GM21825 (cell line): ENCODE data around the gene ANKRD28.

Experiments
- ATAC-seq: cut with Tn5 transposase; IDR thresholded peaks from one replicate; pipeline ENCODE4 v1.9.1; 2021; ENCODE audit warnings: mild to moderate bottlenecking, moderate library complexity; ENCODE audit not compliant: unreplicated experiment

ANKRD28 gene

GRCh38 chr3:15676259-15676658 lies 121.5 kb downstream of the ANKRD28 start:
- no peak for ATAC-seq

GRCh38 chr3:15673536-15673935 lies 124.2 kb downstream of the ANKRD28 start:
- no peak for ATAC-seq

- no peak for ATAC-seq
Measured at GRCh38 chr3:15667484-15667883, 130.3 kb downstream of the ANKRD28 start.

GRCh38 chr3:15666277-15666676 lies 131.5 kb downstream of the ANKRD28 start:
- ATAC-seq, result no peak

GRCh38 chr3:15665510-15666150 lies 132.1 kb downstream of the ANKRD28 start:
- ATAC-seq, result no peak

- ATAC-seq, result no peak
Measured at GRCh38 chr3:15664144-15664543, 133.6 kb downstream of the ANKRD28 start.

- no peak for ATAC-seq
Measured at GRCh38 chr3:15660055-15660935, 137.5 kb downstream of the ANKRD28 start.

GRCh38 chr3:15659254-15659975 lies 138.4 kb downstream of the ANKRD28 start:
- no peak for ATAC-seq

- no peak for ATAC-seq
Measured at GRCh38 chr3:15657016-15657415, 140.8 kb downstream of the ANKRD28 start.

- no peak for ATAC-seq
Measured at GRCh38 chr3:15656342-15656741, 141.4 kb downstream of the ANKRD28 start.

GRCh38 chr3:15654891-15655290 lies 142.9 kb downstream of the ANKRD28 start:
- ATAC-seq, result no peak

GRCh38 chr3:15654127-15654526 lies 143.7 kb downstream of the ANKRD28 start:
- ATAC-seq, result no peak

GRCh38 chr3:15653321-15653720 lies 144.5 kb downstream of the ANKRD28 start:
- ATAC-seq, result no peak

GRCh38 chr3:15651396-15651795 lies 146.4 kb downstream of the ANKRD28 start:
- ATAC-seq, result no peak

- ATAC-seq, result no peak
Measured at GRCh38 chr3:15649858-15650257, 147.9 kb downstream of the ANKRD28 start.

- no peak for ATAC-seq
Measured at GRCh38 chr3:15649341-15649740, 148.4 kb downstream of the ANKRD28 start.

GRCh38 chr3:15647611-15648167 lies 150.1 kb downstream of the ANKRD28 start:
- peak; percentile 94 for ATAC-seq

GRCh38 chr3:15646851-15647511 lies 150.8 kb downstream of the ANKRD28 start:
- ATAC-seq, result peak; percentile 23

GRCh38 chr3:15645740-15646501 lies 151.9 kb downstream of the ANKRD28 start:
- no peak for ATAC-seq

GRCh38 chr3:15645246-15645645 lies 152.5 kb downstream of the ANKRD28 start:
- ATAC-seq, result no peak
